GM21515 (cell line): ENCODE results near the gene MIB1.
A peak's percentile ranks its signal among the peaks of the same experiment; 100 is the strongest.

Source experiments
- ATAC-seq: cut with Tn5 transposase; IDR thresholded peaks from one replicate; pipeline ENCODE4 v1.9.1; 2021; ENCODE audit not compliant: unreplicated experiment

The MIB1 gene

DNA sequence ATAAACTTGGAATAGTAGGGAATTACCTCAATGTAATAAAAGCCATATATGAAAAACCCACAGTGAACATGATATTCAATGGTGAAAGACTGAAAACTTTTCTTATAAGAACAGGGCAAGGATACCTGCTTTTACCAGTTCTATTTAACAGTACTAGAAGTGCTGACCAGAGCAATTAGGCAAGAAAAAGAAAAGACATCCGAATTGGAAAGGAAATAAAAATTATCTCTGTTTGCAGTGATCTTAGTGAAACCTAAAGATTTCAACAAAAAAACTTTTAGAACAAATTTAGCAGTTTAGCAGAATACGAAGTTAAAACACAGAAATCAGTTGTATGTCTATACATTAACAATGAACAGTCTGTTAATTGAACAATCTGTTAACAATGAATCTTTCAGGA, 69.1 kb downstream of the MIB1 start:
- no peak for ATAC-seq

DNA sequence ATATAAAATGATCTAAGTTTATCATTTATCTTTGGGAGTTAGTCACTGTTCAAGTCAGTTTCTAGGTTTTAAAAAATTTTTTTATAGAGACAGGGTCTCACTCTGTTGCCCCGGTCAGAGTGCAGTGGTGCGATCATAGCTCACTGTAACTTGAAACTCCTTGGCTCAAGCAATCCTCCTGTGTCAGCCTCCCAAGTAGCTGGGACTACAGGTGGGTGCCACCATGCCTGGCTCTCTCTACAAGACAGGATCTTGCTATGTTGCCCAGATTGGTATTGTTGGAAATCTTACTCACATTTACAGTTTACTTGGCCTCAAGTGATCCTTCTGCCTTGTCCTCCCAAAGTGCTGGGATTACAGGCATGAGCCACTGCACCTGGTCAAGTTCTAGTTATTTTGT, 74.5 kb downstream of the MIB1 start:
- ATAC-seq = no peak

DNA sequence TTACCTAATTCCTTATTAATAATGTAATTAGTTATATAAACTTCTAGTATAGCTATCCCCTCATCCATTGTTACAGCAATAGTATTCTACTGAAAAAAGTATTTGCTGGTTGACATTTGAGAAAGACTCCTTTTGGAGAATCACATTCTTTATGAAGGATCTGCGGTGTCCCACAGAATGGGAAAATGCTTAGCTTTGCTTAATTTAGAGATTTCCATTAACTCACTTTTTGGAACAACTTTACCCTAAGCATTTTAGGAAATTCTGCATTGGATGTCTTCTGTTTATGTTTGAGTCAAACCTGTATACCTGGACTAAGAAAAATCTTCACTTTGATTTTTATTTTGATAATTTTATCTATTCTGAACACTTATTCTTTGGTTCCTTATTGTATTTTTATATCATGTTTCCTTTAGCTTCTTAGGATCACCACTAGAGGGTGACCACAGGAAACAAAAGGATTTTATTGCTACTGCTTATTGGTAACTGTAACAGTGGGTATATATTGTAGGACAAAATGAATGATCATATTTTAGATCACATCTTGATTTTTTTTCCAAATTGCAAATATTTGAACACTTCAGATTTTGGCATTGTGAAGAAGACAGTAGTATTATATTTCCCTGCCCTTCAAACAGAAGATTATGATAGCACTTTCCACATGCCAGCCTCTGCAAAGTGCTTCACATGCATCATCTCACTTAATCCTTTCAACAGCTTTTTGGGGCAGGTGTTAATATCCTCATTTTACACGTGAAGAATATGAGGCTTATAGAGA, 79.6 kb downstream of the MIB1 start:
- no peak for ATAC-seq

DNA sequence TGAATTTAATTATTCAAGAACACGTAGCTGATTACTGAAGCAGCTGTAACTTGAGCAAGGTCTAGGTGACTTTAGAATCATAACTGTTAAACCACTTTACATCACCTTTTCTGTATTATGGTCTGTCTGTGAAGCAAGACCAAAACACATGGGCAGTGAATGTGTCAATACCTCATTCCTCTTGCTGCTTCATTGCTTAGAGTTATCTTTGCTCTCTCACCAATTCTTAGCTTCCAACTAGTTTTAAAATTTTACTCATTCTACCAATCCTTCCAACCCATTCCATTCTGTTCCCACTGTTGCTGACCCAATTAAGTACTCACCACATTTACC, 80.2 kb downstream of the MIB1 start:
- no peak for ATAC-seq

DNA sequence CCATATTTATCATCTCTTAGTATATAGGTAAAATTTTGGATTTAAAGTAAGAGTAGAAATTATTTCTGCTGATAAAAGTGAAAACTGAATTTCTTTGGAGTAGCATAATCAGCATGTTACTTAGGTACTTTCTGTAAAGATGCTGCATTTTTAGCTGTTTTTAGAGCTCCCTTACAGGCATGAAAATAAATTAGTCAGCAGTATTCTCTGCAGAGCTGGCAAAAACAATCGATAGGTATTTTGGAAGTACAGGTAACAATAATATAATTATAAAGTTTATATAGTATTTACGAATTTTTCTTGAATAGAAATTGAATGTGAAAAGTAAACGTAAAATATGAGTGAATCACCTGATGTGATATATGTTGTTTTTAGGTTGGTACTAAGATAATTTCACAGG, 83.3 kb downstream of the MIB1 start:
- ATAC-seq = no peak

DNA sequence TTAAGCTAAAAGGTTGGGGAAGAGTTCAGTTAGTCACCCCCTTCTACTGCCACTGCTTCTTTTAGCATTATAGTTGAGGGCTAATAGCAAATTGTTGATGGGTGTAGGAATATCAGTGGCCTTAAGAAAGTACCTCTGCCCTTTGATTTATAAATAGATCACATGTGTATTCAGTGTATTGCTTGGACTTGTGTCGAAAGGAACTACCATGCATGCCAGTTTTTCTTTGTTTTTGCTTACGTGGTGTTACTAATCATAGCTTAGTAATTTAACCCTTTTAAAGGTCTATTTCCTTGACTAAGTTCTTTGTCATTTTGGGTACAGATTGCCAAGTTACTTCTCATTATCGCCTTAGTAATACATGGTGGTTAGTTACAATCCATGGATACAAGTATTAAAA, 85.6 kb downstream of the MIB1 start:
- ATAC-seq = no peak

DNA sequence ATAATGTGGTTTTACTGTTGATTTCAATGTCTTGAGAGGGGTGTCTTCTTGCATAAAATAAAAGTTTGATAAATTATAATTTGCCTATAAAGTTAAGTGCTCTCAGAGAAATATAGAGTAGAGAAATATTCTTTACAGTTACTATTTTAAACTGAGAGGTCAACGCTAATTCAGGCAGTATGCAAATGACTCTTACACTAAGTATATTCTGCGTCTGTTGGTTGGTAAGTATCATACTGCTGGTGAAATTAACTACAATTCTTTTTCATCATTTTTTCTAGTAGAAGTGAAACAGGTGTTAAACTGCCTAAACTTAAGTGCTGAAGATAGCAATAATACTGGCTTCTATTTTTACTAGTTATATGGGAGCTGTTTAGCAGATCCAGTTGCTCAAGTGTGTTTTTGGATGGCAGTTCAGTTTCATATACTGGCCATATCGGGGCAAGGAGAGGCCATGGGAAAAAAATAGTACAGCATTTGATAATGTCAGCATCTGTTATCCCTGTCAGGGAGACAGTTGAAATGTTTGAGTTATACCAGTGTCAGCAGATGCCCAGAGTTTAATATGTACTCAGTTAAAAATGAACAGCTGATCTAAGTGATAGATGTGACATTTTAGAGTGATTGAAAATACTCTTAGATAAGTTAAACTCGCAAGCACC, 86.2 kb downstream of the MIB1 start:
- no peak for ATAC-seq

DNA sequence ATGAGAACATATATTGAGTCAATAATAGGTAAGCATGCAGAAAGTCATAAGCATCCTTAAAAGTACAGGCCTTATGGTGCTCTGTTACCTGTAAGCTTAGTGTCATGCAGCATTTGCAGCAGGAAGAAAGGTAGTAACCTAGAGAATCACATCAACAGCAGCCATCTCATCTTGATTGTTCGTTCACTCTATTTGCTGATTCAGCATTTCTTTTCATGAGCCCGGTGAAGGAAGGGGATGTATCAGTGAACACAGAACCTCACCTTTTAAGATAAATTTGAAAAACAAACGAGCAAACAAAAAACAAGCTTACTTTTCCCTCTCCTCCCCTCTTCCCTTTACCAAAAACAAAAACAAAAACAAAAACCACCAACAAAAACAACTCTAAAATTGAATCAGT, 89.9 kb downstream of the MIB1 start:
- no peak for ATAC-seq

DNA sequence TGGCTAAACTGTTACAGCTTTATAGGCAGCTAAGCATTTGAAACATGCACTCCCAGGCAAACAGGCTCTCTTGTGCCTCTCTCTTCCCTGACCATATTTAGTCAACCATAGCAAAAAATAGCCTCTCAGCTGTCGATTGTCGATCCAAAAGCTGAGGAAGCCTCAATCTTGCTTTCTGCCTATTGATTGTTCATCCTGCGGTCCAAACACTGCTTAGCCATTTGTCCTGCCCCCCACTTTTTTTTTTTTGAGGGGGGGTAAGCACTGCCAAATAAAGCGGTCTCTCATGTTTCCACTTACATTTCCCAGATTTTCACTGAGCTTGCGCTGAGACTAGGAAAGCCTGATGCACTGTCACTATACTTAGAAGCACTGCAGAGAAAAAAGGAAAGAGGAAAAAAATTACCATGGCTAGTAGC, 90.8 kb downstream of the MIB1 start:
- no peak for ATAC-seq

DNA sequence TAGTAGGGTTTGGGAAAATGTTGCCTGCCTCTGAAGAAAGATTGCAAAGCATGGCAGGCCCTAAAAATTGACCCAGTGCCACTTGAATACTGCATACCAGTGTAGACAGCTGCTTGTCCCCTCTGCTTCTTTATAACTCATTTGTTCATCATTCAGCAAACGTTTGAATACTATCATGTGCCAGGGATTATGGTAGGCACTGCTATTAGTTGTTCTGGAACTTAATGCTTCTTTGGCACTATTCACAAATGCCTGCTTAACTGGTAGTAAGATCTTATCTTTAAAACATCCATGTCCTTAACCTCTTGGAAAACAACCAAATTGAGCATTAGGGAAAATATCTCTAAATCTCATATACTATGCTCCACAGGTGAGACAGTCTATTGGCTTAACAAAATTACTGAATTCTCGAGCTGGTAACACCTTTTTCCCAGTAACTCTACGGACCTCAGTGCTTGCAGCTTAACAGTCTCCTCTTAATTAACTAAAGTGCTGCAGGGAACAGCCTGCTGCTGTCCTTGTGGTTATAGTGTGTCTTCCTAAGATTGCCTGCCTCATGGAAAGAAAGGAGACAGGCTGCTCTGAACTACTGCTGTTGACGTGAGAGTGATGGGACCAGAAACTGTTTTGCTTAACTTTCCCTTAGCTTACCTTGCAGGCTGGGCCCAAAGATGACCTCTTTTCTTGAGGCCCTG, 93.2 kb downstream of the MIB1 start:
- ATAC-seq = no peak

DNA sequence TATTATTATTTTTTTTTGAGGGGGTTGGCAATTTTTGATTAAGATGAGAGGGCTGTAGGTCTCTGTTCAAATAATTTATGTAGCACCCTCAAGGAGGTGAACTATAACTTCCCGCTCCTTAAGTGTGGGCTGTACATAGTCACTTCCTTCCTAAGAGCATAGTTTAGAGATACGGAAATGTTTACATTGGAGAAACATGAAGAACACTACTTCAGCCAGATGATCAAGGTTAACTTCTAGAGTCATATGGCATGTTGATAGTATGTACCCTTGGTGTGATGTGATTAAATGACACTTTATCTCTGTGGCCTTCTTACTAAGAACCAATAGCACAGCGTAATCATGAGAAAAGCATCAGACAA, 93.7 kb downstream of the MIB1 start:
- ATAC-seq = no peak

DNA sequence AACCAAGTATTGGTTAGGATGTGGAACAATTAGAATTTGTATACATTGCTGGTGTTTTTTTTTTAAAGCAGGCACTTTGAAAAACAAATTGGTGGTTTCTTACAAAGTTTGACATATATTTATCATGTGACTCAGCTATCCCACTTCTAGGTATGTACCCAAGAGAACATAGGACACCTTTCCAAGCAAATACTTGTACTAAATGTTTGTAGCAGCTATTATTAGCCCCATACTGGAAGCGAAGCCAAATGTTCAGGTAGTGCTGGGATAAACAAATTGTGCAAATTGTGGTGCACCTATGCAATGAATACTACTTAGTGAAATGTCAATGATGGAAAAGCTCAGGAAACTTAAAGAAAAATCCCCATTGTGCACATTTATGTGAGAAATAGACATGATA, 101.0 kb downstream of the MIB1 start:
- ATAC-seq = no peak

DNA sequence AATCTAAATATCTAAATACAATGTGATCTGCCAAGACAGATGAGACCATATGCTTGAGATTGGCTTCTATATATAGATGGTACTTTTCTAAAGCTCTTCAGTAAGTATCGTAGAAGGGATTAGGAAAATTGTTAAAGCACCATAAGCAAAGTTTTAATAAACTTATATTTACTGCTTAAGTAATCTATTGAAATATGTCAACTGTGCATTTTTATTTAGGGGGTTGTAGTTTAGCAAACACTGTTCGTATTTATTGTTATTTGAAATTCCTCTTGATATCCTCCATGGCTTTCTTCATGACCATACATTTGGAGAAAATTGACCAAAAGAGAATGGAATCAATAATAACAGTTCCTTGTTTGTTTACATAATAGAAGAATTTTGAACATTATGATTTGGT, 102.7 kb downstream of the MIB1 start:
- no peak for ATAC-seq

DNA sequence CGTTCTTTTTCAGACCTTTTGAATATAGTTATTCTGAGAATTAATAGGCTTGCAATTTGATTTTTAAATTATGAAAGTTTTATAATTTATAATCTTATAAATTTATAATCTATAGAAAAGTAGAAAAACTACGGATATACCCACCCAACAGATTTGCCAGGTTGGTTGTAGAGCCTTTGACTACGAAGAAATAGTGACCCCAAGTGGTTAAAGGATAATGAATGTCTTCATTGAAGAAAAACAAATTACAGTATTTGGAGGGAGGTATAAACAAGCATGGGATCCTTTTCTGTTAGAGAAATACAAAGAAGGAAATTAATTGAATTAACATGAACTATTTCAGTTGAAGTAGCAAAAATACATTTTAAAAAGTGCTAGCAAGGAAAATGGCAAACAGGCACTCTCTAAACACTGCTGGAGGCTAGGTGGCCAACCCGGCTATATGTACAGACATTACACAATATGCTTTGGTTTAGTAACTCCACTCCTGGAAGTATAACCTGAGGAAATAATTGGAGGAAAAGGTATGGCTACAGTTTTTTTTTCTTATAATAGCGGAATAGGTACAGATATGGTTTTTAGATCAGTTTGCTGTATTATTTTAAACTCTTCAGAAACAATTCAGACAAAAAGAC, 110.9 kb downstream of the MIB1 start:
- ATAC-seq = no peak

DNA sequence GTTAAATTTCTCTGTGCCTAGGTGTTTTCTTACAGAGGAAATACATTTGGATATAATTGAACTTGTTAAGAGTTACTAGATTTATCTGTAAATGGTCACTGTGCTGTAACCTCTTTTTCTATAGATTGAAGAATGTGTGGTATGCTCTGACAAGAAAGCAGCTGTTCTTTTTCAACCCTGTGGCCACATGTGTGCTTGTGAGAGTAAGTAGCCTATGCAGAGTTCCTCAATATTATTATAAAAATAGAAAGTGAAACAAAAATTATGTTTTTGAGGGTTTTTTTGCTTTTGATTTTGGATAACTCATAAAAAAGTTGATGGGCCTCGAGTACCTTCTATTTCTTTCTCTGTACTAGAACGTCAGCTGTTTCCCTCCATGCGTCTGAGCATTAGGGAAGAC, 112.4 kb downstream of the MIB1 start:
- ATAC-seq = peak; percentile 83

DNA sequence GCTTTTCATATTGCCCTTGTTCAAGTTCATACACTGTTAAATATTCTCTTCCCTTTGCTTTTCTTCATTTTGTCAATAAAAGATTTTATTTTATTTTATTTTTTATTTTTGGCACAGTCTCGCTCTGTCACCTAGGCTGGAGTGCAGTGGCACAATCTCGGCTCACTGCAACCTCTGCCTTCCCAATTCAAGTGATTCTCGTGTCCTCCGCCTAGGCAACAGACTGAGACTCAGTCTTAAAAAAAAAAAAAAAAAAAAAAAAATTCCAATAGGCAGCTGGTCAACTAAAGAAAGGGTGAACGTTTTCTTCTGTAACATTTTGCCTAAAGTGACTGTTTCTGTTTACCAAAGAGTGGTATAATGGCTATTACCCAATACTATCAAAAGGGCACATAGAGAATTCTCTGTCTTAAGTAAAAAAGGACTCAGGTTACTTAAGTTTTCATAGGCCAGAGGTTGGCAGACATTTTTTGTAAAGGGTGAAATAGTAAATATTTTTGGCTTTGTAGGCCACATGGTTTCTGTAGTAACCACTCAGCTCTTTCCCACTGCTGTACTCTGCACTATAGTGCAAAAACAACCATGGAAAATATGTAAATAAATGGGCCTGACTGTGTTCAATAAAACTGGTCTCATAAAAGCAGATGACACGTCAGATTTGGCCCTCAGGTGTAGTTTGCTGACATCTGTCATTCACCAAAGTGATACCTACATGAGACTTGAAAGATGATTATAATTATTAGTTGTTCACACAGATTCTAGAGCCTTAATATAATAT, 113.4 kb downstream of the MIB1 start:
- ATAC-seq = no peak

DNA sequence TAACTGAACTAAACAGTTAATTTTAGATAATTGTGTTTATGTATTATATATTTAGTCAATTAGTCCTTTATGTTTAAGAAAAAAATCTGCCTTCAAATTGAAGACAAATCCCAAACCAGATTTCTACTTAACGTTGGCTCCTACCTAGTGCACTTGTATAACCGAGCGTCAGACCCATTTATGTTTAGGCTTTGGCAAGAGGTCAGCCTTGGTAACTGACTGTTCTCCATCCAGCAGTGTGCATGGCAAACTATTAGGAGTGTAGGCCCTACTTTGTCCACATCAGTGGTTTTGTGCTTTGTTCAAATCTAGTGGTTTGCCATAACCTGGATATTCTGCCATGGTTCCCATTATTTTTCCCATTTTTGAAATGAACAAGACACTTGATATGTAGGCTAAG, 114.8 kb downstream of the MIB1 start:
- no peak for ATAC-seq

DNA sequence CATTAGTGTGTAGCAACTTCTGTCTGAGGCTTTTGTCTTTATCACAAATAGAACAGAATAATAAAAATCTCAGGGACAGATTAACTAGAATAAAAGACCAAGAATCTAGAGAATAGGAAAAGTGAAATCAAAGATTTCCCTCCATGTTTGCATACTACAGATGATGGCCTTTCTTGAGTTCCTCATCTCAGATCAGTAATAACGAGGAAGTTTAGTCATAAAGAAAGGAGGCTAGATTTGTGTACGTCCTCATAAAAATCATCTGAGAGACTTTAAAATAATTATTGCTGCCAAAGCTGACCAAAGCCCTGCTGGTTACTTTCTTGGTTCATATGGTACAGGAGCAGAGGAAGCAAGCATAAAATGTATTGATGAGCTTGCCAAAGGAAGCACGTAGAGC, 117.3 kb downstream of the MIB1 start:
- ATAC-seq = no peak

DNA sequence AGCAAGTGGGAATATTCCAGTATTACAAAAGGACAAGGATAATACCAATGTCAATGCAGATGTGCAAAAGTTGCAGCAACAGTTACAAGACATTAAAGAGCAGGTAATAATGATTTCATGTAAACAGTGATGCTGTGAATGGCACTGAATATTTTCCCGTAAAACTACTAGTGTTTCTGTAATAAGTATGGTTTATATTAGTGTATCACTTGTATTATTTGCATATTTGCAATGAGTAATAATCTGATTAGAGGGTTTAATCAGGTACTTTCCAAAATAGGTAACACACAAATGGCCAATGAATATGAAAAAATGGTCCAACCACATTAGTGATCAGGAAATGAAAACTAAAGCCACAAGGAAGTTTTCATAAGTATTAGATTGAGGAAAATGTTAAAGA, 118.0 kb downstream of the MIB1 start:
- ATAC-seq = no peak

DNA sequence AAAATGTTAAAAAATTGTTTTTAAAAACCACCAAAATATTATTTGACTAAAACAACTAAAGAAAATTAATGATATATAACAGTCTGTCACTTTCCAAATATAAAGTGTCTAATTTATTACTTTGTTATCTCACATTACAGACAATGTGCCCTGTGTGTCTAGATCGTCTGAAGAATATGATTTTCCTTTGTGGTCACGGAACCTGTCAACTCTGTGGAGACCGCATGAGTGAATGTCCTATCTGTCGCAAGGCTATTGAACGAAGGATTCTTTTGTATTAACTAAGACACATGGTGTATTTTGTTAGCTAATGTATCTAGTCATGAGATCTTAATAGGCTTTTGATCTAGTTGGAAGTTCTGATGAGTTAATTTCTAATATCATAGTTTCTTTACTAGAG, 123.8 kb downstream of the MIB1 start:
- no peak for ATAC-seq

DNA sequence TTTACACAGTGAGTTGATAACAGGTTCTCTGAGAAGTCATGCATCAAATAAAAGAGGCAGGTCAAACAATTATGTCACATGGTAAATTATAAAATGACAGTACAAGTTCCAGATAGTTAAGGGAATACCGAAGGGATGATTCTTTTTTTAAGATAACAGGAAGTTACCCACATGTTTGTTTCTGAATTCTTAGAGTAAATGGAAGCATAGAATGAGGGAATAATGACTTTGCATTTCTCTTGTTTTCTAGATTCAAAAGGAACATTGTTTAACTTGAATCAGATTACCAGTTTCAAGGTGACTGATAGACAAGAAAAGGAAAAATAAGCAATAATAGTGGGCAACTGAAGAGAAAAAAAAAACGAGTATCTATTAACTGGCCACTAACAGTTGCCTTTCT, 124.5 kb downstream of the MIB1 start:
- ATAC-seq = no peak
